Measurements from ENCODE around the gene B3GALT6. TPM values are rescaled to one million over a fixed set of nuclear protein-coding genes. Genes with fewer than 3 reads are reported as not detected.

B3GALT6 gene
- total RNA-seq, 1 experiment from 2014 or later, result 74.0 TPM

DNA sequence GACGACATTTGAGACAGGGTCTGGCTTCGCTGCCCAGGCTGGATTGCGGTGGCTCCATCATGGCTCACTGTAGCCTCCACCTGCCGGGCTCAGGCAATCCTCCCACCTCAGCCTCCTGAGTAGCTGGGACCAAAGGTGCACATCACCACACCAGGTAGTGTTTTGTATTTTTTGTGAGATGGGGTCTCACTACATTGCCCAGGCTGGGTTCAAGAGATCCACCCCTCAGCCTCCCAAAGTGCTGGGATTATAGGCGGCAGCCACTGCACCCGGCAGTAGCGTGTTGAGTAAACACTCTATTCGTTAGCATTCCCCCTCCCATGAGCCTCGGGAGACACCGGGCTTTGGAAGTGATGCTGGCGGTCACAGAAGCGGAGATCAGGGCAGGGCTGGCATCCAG lies 21.3 kb downstream of the B3GALT6 start:
- CTCF ChIA-PET, result no interaction called here
- Histone ChIP-seq H3K79me2 (ENCODE audit: low read length) (peaks cover 8% of the 10 kb centered on the region; the same call in 1 of the 2 replicates), H3K9me3 (ENCODE audit: low read length) (no peaks in the 10 kb centered on the region), H3K4me3 (ENCODE audit: low read length) (no peak overlapping the region), H4K20me1 (ENCODE audit: low read length) (no peaks in the 10 kb centered on the region), H3K9ac (ENCODE audit: low read length) (no peak overlapping the region), H3K4me1 (ENCODE audit: insufficient read depth, low read length) (peaks cover 1% of the 10 kb centered on the region), H3K36me3 (ENCODE audit: low read depth, low read length) (peaks cover 42% of the 10 kb centered on the region), H3K4me2 (ENCODE audit: low read length) (no peak overlapping the region), H3K27me3 (ENCODE audit: low read length) (no peaks in the 10 kb centered on the region), H3K9me2 (replicated peaks; ENCODE audit: low read length) (no peaks in the 10 kb centered on the region), H2AFZ (ENCODE audit: low read length) (no peak overlapping the region), H3K27ac (ENCODE audit: low read length) (no peak overlapping the region), H3F3A (ENCODE audit: low read length, unreplicated experiment) (no peaks in the 10 kb centered on the region)
- BruUV-seq (replicated peaks), result no TSS peak
- intact Hi-C loops (cut with micrococcal nuclease), result no loop called here
- DNase-seq, result no peak
- POLR2A ChIA-PET (ENCODE audit: unreplicated experiment), result no interaction called here
- TF ChIP-seq EZH2phosphoT487 (IDR thresholded peaks at IDR 0.05; ENCODE audit: borderline replicate concordance, low read length) (no peak), EZH2 (IDR thresholded peaks at IDR 0.05; ENCODE audit: low read length, unreplicated experiment) (no peak)
- TF ChIP-seq, protein P1, sequence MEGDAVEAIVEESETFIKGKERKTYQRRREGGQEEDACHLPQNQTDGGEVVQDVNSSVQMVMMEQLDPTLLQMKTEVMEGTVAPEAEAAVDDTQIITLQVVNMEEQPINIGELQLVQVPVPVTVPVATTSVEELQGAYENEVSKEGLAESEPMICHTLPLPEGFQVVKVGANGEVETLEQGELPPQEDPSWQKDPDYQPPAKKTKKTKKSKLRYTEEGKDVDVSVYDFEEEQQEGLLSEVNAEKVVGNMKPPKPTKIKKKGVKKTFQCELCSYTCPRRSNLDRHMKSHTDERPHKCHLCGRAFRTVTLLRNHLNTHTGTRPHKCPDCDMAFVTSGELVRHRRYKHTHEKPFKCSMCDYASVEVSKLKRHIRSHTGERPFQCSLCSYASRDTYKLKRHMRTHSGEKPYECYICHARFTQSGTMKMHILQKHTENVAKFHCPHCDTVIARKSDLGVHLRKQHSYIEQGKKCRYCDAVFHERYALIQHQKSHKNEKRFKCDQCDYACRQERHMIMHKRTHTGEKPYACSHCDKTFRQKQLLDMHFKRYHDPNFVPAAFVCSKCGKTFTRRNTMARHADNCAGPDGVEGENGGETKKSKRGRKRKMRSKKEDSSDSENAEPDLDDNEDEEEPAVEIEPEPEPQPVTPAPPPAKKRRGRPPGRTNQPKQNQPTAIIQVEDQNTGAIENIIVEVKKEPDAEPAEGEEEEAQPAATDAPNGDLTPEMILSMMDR (conservative IDR thresholded peaks at IDR 0.05; ENCODE audit: low read depth, low read length), result no peak
- no peak for ATAC-seq

DNA sequence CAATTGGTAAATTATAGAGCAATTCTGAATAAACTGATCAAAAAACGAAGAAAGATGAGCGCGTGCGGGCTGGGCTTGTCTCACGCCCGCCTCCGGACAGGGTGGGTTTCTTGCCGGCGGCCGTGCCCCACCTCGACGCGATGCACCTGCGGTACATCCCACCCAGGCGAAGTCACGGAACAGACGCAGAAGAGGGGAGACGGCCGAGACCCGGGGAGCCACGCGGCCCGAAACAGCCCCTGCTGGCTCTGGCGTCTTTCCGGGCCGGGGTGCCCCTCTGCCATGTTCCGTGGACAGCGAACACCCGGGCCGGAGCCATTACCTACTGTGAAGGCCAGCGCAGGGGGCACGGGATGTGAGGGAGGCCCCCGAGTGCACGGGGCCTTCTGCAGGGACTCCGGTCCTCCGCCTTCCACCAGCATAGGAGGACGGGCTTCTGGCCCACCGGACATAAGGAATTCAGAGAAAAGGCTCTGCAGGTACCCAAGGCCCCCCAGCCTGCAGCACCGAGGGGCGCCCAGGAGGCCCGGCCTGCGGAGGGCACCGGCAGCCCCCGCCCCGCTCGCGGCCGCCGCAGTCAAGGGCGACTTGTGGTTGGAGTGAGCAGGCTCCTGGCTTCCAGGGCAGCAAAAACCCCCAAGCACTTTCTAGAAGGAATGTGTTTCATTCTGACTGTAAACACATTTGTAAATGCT lies 22.1 kb downstream of the B3GALT6 start:
- no TSS peak for BruUV-seq (replicated peaks)
- peaks cover 46% of the 10 kb centered on the region for H3K36me3 ChIP-seq (ENCODE audit: low read depth, low read length)
- no peak overlapping the region for H2AFZ ChIP-seq (ENCODE audit: low read length)
- H3K4me3 ChIP-seq (ENCODE audit: low read length), result no peak overlapping the region
- H3K27me3 ChIP-seq (ENCODE audit: low read length), result no peaks in the 10 kb centered on the region
- CTCF ChIA-PET, result no interaction called here
- POLR2A ChIA-PET (ENCODE audit: unreplicated experiment), result no interaction called here
- no peak for ATAC-seq
- H3K9me3 ChIP-seq (ENCODE audit: low read length), result no peaks in the 10 kb centered on the region
- H3K9me2 ChIP-seq (replicated peaks; ENCODE audit: low read length), result no peaks in the 10 kb centered on the region
- no peaks in the 10 kb centered on the region for H4K20me1 ChIP-seq (ENCODE audit: low read length)
- H3K4me1 ChIP-seq (ENCODE audit: insufficient read depth, low read length), result peaks cover 9% of the 10 kb centered on the region
- DNase-seq, result no peak
- H3K27ac ChIP-seq (ENCODE audit: low read length), result no peak overlapping the region
- peaks cover 15% of the 10 kb centered on the region; the same call in 1 of the 2 replicates for H3K79me2 ChIP-seq (ENCODE audit: low read length)
- no peak overlapping the region for H3K9ac ChIP-seq (ENCODE audit: low read length)
- TF ChIP-seq, protein P1 (conservative IDR thresholded peaks at IDR 0.05; ENCODE audit: low read depth, low read length), result no peak
- TF ChIP-seq EZH2phosphoT487 (IDR thresholded peaks at IDR 0.05; ENCODE audit: borderline replicate concordance, low read length), result no peak
- TF ChIP-seq EZH2 (IDR thresholded peaks at IDR 0.05; ENCODE audit: low read length, unreplicated experiment), result no peak
- H3K4me2 ChIP-seq (ENCODE audit: low read length), result no peak overlapping the region
- intact Hi-C loops (cut with micrococcal nuclease), result no loop called here
- H3F3A ChIP-seq (ENCODE audit: low read length, unreplicated experiment), result no peaks in the 10 kb centered on the region

DNA sequence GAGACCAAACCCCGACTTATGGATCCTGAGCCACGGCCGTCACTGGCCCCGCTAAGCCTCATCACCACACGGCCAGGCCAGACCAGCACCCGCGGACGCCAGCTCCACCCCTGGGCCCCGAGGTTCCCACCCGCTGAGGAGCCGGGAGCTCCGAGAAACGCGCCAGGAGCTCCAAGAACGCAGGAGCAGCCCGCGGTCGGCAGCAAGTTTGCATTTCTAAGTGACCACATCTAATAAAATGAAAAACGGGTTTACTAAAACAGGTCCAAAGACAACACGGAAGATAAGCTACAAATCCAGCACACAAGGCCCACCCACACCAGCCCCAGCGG lies 22.6 kb downstream of the B3GALT6 start:
- ATAC-seq, result no peak
- no TSS peak for BruUV-seq (replicated peaks)
- H3K9ac ChIP-seq (ENCODE audit: low read length), result no peak overlapping the region
- H3F3A ChIP-seq (ENCODE audit: low read length, unreplicated experiment), result no peaks in the 10 kb centered on the region
- no peaks in the 10 kb centered on the region for H3K9me2 ChIP-seq (replicated peaks; ENCODE audit: low read length)
- peaks cover 18% of the 10 kb centered on the region; the same call in 1 of the 2 replicates for H3K79me2 ChIP-seq (ENCODE audit: low read length)
- no peaks in the 10 kb centered on the region for H3K9me3 ChIP-seq (ENCODE audit: low read length)
- no peak for DNase-seq
- H2AFZ ChIP-seq (ENCODE audit: low read length), result no peak overlapping the region
- H3K27me3 ChIP-seq (ENCODE audit: low read length), result no peaks in the 10 kb centered on the region
- TF ChIP-seq EZH2phosphoT487 (IDR thresholded peaks at IDR 0.05; ENCODE audit: borderline replicate concordance, low read length), result no peak
- TF ChIP-seq, protein P1 (conservative IDR thresholded peaks at IDR 0.05; ENCODE audit: low read depth, low read length), result no peak
- no peak for TF ChIP-seq EZH2 (IDR thresholded peaks at IDR 0.05; ENCODE audit: low read length, unreplicated experiment)
- no peaks in the 10 kb centered on the region for H4K20me1 ChIP-seq (ENCODE audit: low read length)
- ChIA-PET POLR2A (ENCODE audit: unreplicated experiment) (no interaction called here), CTCF (no interaction called here)
- intact Hi-C loops (cut with micrococcal nuclease), result no loop called here
- no peak overlapping the region for H3K4me2 ChIP-seq (ENCODE audit: low read length)
- H3K4me1 ChIP-seq (ENCODE audit: insufficient read depth, low read length), result peaks cover 12% of the 10 kb centered on the region
- peaks cover 50% of the 10 kb centered on the region for H3K36me3 ChIP-seq (ENCODE audit: low read depth, low read length)
- no peak overlapping the region for H3K27ac ChIP-seq (ENCODE audit: low read length)
- no peak overlapping the region for H3K4me3 ChIP-seq (ENCODE audit: low read length)

All from PC-3 (cell line).